Measurements from ENCODE around the gene MTMR3. TPM values are rescaled to one million over a fixed set of nuclear protein-coding genes. Genes with fewer than 3 reads are reported as not detected.

The MTMR3 gene
- total and polyA plus RNA-seq, 2 of the 8 experiments (the other 6 are each of a cell fraction or from before 2014, with no cell fraction given) = 16.9 to 18.5 TPM

DNA sequence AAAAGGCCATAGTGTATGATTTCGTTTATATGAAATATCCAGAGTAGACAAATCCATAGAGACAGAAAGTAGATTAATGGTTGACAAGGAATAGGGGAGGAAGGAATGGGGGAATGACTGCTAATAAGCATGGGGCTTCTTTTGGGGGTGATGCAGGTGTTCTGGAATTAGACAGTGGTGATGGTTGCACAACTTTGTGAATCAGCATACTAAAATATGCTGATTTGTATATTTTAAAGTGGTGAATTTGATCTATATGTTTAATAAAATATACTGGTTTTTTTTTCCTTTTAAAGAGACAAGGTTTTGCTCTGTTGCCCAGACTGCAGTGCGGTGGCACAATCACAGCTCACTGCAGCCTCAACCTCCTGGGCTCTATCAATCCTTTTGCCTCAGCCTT, 190.8 kb downstream of the MTMR3 start (continued):
- TF ChIP-seq HDAC2 (IDR thresholded peaks at IDR 0.05; ENCODE audit: borderline replicate concordance in 1 of 2, low read depth in 2 of 2, low read length in 2 of 2) (no peak), EGR1 (IDR thresholded peaks at IDR 0.05; ENCODE audit: borderline replicate concordance, low read depth, low read length) (no peak), SUZ12 (IDR thresholded peaks at IDR 0.05; ENCODE audit: low read length) (no peak), RFX5 (IDR thresholded peaks at IDR 0.05; ENCODE audit: borderline replicate concordance, low read depth, low read length) (no peak), RNF2 (IDR thresholded peaks at IDR 0.05; ENCODE audit: borderline replicate concordance, low read depth, low read length, missing control alignments, poor library complexity, severe bottlenecking) (no peak), JUN (IDR thresholded peaks at IDR 0.05; ENCODE audit: low read depth, low read length) (no peak)
- TF ChIP-seq, protein P1, sequence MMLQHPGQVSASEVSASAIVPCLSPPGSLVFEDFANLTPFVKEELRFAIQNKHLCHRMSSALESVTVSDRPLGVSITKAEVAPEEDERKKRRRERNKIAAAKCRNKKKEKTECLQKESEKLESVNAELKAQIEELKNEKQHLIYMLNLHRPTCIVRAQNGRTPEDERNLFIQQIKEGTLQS (IDR thresholded peaks at IDR 0.05; ENCODE audit: insufficient read depth, low read depth, low read length) = no peak
